Measurements from ENCODE around the gene BCL2L13.

BCL2L13 gene

DNA sequence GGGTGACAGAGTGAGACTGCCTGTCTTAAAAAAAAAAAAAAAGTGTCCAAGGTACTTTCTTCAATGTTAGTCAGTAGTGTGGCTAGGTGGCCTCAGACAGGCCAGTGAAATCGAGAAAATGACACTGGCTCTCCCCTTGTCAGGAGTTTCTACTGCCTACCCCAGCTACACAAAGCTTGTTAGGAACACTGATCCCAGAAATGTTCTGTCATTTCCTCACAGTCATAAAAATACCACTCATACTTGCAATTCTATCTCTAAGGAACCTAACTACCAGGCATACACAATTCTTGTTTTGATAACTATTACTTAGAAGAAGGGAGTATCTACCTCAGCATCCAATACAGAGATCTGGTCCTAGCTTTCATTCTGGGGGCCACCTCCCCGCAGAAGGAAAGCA lies 41.3 kb upstream of the BCL2L13 start:
- in situ Hi-C loops (cut with HindIII; ENCODE audit: low pct_ligation_motif_present, low sequenced_read_pairs), result no loop called here
- TF ChIP-seq, protein P1, sequence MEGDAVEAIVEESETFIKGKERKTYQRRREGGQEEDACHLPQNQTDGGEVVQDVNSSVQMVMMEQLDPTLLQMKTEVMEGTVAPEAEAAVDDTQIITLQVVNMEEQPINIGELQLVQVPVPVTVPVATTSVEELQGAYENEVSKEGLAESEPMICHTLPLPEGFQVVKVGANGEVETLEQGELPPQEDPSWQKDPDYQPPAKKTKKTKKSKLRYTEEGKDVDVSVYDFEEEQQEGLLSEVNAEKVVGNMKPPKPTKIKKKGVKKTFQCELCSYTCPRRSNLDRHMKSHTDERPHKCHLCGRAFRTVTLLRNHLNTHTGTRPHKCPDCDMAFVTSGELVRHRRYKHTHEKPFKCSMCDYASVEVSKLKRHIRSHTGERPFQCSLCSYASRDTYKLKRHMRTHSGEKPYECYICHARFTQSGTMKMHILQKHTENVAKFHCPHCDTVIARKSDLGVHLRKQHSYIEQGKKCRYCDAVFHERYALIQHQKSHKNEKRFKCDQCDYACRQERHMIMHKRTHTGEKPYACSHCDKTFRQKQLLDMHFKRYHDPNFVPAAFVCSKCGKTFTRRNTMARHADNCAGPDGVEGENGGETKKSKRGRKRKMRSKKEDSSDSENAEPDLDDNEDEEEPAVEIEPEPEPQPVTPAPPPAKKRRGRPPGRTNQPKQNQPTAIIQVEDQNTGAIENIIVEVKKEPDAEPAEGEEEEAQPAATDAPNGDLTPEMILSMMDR (IDR thresholded peaks at IDR 0.05; ENCODE audit: low read depth, low read length, missing control alignments), result no peak
- Histone ChIP-seq H3K4me3 (ENCODE audit: low read depth, low read length) (no peak overlapping the region), H3K27me3 (replicated peaks) (no peaks in the 10 kb centered on the region), H3K27ac (no peak overlapping the region), H3K36me3 (replicated peaks) (peaks cover 83% of the 10 kb centered on the region)
- DNase-seq, result no peak

DNA sequence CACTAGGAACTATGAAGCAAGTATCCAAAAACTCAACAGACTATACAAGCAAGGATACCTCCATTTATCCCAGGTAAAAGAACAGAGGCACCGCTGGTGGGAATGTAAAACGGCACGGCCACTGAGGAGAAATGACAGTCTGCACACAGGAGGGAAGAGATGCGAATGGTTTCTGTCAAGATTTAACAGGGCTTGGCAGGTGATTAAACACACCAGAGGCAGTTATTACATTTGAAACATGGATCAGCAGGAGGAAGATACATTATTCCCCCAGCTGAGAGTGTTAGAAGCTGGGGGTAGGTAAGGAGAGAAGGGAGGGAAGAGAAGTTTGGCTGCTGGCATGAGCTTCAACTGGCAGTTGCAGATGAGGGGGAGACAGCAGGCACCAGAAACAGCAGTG lies 40.2 kb upstream of the BCL2L13 start:
- no peaks in the 10 kb centered on the region for H3K27me3 ChIP-seq (replicated peaks)
- no peak overlapping the region for H3K4me3 ChIP-seq (ENCODE audit: low read depth, low read length)
- in situ Hi-C loops (cut with HindIII; ENCODE audit: low pct_ligation_motif_present, low sequenced_read_pairs), result no loop called here
- H3K36me3 ChIP-seq (replicated peaks), result peaks cover 72% of the 10 kb centered on the region
- no peak overlapping the region for H3K27ac ChIP-seq
- TF ChIP-seq, protein P1 (IDR thresholded peaks at IDR 0.05; ENCODE audit: low read depth, low read length, missing control alignments), result no peak
- DNase-seq, result no peak

DNA sequence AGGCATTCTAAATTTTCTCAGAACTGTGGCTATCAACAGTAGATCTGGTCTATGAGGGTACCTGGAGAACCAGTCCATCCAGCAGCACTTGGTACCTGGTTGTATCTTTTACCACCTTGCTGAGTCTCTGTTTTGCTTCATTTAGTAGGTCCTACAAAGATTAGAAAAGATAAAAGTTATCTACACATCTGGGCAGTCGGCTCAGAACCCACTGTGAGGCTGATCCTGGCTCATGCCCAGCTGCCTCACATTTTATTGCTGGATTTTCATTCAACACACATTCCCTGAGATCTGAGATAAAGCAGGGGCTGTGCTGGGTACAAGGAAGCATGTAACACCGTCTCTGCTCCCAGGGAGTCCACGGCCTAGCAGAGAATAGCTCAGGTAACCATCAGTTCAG lies 37.5 kb upstream of the BCL2L13 start:
- H3K36me3 ChIP-seq (replicated peaks), result peaks cover 52% of the 10 kb centered on the region
- no peak for DNase-seq
- in situ Hi-C loops (cut with HindIII; ENCODE audit: low pct_ligation_motif_present, low sequenced_read_pairs), result no loop called here
- no peak overlapping the region for H3K27ac ChIP-seq
- TF ChIP-seq, protein P1 (IDR thresholded peaks at IDR 0.05; ENCODE audit: low read depth, low read length, missing control alignments), result no peak
- no peaks in the 10 kb centered on the region for H3K27me3 ChIP-seq (replicated peaks)
- H3K4me3 ChIP-seq (ENCODE audit: low read depth, low read length), result no peak overlapping the region

DNA sequence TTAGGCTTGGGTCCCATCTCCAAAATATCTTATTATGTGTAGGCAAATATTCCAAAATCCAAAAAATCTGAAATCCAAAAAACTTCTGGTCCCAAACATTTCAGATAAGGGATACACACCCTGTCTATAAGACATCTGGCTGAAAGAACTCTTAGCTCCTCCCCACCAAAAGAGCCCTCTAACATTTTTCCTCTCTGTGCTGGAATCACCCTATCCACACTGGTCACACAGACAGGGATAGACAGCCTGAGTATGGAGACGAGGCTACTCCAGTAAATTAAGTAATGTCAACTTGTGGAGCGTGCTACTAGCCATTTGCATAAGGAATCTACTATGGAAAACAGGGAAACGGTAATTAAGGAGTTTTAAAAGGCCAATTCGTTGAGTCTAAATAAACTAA lies 34.9 kb upstream of the BCL2L13 start:
- in situ Hi-C loops (cut with HindIII; ENCODE audit: low pct_ligation_motif_present, low sequenced_read_pairs), result no loop called here
- TF ChIP-seq, protein P1 (IDR thresholded peaks at IDR 0.05; ENCODE audit: low read depth, low read length, missing control alignments), result no peak
- Histone ChIP-seq H3K27ac (no peak overlapping the region), H3K4me3 (ENCODE audit: low read depth, low read length) (no peak overlapping the region), H3K27me3 (replicated peaks) (no peaks in the 10 kb centered on the region), H3K36me3 (replicated peaks) (peaks cover 41% of the 10 kb centered on the region)
- no peak for DNase-seq

DNA sequence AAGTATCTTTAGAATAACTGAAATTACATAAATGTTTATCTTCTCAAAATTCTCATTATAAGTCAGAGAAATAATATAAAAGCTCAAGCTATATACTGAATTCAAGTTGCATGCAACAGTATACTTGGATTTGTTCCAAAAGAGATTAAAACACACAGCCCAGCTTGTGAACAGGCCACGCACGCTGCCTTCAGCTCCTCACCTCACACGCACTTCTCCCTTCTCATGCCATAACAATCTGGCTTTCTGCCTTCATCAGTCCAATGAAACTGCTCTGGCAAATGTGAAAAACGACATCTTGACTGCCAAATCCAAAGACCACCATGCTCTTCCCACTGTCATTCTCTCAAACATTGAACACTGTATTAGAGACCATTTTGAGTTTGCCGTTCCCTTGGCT lies 32.1 kb upstream of the BCL2L13 start:
- H3K27ac ChIP-seq, result no peak overlapping the region
- in situ Hi-C loops (cut with HindIII; ENCODE audit: low pct_ligation_motif_present, low sequenced_read_pairs), result no loop called here
- DNase-seq, result no peak
- peaks cover 34% of the 10 kb centered on the region for H3K36me3 ChIP-seq (replicated peaks)
- no peaks in the 10 kb centered on the region for H3K27me3 ChIP-seq (replicated peaks)
- TF ChIP-seq, protein P1 (IDR thresholded peaks at IDR 0.05; ENCODE audit: low read depth, low read length, missing control alignments), result no peak
- H3K4me3 ChIP-seq (ENCODE audit: low read depth, low read length), result no peak overlapping the region

DNA sequence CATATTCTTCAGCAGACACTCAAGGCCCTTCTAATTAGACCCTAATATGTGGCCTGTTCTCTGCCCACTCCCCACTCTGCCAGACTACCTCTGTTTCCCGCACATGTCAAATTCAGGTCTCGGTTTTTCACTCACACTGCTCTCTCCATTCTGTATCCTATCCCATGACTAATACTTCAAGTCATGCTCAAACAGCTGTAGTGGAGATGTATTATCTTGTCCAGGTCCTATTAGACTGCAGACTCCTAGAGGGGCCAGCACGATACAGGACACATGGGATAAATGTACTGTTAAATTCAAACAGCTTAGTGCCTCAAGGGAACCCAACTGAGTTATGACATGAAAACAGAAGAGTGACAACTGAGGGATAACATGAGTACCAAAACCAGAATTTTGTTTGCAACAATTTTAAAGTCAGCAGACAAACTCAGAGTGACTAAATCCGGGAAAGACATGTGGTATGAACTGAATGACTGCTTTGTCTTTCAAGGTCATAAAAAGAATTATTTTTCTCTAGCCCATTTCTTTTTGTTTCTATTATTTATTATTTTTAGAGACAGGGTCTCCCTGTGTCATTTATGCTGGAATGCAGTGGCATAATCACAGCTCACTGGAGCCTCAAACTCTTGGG lies 30.6 kb upstream of the BCL2L13 start:
- no peak overlapping the region for H3K27ac ChIP-seq
- no peak for DNase-seq
- TF ChIP-seq, protein P1 (IDR thresholded peaks at IDR 0.05; ENCODE audit: low read depth, low read length, missing control alignments), result no peak
- H3K36me3 ChIP-seq (replicated peaks), result peaks cover 47% of the 10 kb centered on the region
- no peaks in the 10 kb centered on the region for H3K27me3 ChIP-seq (replicated peaks)
- in situ Hi-C loops (cut with HindIII; ENCODE audit: low pct_ligation_motif_present, low sequenced_read_pairs), result no loop called here
- no peak overlapping the region for H3K4me3 ChIP-seq (ENCODE audit: low read depth, low read length)
